Hepatocyte (in vitro differentiated cells): ENCODE data around the gene BNIP2.

ENCODE experiments used
- EZH2 ChIP-seq: fragments of 200-600 bp; sonication (generic); IDR thresholded peaks from 2 replicates; pipeline ENCODE4 v1.6.1; 2016; ENCODE audit warnings: antibody characterized with exemption, mild to moderate bottlenecking, borderline replicate concordance
- TF ChIP-seq, protein P1 (sequence below): fragments of 200-600 bp; sonication (generic); IDR thresholded peaks from 2 replicates; pipeline ENCODE4 v1.5.1; 2016; ENCODE audit warnings: antibody characterized with exemption, mild to moderate bottlenecking; ENCODE audit not compliant: poor library complexity

DNA sequence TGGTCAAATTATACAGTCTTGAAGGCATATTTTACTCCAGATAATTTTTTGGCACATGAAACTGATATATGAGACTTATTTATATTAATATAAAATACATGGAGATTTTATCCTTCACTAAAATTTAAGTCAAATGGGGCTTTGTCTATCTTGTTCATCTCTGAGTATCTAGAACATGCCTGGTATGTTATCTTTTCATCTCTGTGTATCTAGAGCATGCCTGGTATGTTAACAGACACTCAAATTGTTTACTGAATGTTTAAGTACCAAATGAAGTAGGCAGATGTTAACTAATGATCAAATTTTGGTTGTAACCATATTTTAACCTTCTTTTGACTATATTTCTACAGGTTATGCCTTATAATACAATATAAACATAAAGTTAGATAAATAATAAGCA, 39.5 kb downstream of the BNIP2 start:
- TF ChIP-seq, protein P1, sequence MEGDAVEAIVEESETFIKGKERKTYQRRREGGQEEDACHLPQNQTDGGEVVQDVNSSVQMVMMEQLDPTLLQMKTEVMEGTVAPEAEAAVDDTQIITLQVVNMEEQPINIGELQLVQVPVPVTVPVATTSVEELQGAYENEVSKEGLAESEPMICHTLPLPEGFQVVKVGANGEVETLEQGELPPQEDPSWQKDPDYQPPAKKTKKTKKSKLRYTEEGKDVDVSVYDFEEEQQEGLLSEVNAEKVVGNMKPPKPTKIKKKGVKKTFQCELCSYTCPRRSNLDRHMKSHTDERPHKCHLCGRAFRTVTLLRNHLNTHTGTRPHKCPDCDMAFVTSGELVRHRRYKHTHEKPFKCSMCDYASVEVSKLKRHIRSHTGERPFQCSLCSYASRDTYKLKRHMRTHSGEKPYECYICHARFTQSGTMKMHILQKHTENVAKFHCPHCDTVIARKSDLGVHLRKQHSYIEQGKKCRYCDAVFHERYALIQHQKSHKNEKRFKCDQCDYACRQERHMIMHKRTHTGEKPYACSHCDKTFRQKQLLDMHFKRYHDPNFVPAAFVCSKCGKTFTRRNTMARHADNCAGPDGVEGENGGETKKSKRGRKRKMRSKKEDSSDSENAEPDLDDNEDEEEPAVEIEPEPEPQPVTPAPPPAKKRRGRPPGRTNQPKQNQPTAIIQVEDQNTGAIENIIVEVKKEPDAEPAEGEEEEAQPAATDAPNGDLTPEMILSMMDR: no peak
- no peak for TF ChIP-seq EZH2
